SK-N-MC (cell line): Measurements from ENCODE around the gene PHLDB2.

Experiments used
- EZH2 ChIP-seq: fragments of 200-600 bp; sonication (generic); IDR thresholded peaks from one replicate; pipeline ENCODE4 v1.6.1; 2017; ENCODE audit warnings: antibody characterized with exemption
- POLR2AphosphoS5 ChIP-seq: IDR thresholded peaks from 2 replicates; pipeline ENCODE4 v1.6.1; 2012; ENCODE audit warnings: mild to moderate bottlenecking, low read depth, low read length, borderline replicate concordance

DNA sequence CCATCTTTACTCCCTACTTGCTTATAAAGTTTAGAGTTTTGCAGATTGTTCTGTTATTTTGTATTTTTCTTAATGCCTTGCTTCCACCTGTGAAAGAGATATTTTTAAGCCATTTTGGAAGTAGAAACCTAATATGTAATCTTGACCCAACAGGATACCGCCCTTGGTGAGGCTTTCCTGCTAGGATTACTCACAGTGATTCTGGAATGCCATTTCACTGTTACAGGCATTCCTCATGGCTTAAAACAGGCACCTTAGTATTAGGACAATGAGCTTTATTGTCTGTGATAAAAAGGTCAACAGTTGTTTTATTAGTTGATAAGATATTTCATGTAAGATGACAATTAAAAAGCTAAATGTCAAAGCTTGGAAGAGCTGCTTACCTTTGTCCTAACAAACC is 58.2 kb downstream of the PHLDB2 start:
- TF ChIP-seq EZH2 (no peak), POLR2AphosphoS5 (no peak)
